Measurements from ENCODE around the gene GRB7.

GRB7 gene

DNA sequence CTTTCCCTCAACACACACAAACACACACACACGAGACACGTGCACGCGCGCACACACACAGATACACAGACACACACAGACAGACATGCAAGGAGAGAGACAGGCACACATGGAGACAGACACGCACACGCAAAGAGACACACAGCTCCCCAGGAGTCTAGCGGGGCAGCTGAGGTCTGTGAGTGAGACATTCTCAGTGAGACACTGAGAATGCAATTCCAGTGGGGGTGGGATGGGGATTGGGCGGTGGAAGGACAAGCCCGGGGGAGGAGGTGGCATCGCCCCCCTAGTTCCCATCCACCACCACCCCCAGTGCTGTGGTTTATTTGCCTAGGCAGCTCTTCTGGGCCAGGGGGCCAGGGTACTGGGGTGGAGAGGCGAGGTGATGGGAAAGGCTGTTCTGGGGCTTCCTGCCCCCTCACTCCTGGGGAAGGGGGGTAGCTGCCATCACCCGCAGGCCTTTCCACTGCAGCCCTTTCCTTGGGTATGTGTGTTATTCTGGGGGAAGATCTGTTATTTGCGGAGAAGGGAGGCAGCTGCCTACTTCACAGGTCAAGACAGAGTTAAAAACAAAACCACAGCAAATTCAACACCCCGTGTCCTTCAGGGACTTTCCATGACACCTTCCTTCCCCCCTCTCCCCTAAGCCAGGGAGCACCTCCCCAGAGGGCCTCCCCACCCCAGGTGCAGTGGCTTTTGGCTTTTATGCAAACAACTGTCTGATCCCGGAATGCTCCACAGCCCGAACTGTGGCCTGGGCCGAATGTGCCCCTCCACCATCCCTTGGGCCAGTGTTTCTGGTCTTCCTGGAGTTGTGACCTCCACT, 18.0 kb downstream of the GRB7 start:
- no peaks in the 10 kb centered on the region for H3K9me3 ChIP-seq (ENCODE audit: control extremely low read depth in 1 of 5, control insufficient read depth in 4 of 5, insufficient read depth in 2 of 5, low read depth in 1 of 5, low read length in 4 of 5)
- peaks cover 9 to 52% (median 45%) of the 10 kb centered on the region in 4 experiments for H3K4me1 ChIP-seq (ENCODE audit: control extremely low read depth in 1 of 4, control insufficient read depth in 4 of 4, insufficient read depth in 4 of 4, low read length in 3 of 4)
- H3K27ac ChIP-seq (ENCODE audit: insufficient read depth in 1 of 2, low read depth in 1 of 2, low read length in 2 of 2, poor library complexity in 1 of 2, severe bottlenecking in 2 of 2): peak overlapping the region in 1 of 2 experiments; percentile 49
- ChIA-PET CTCF (interaction anchor here (0.8 to 2.5 kb wide), 5 partner anchors 11 to 102 kb away, joined by 3 to 8 read pairs (median 4); no protein-coding TSS in a partner anchor), POLR2A (interaction anchor here (0.6 kb wide), 1 partner anchor 283 kb away, joined by 3 read pairs; no protein-coding TSS in a partner anchor)
- no peaks in the 10 kb centered on the region for H3K36me3 ChIP-seq (ENCODE audit: control insufficient read depth in 4 of 4, insufficient read depth in 4 of 4, low read length in 3 of 4)
- 34% methylated on average over 5 of the region's 18 CpGs for WGBS (ENCODE audit: insufficient coverage)
- H3K27me3 ChIP-seq (replicated peaks in 2 of 5; ENCODE audit: control insufficient read depth in 4 of 5, insufficient read depth in 5 of 5, low read length in 4 of 5): peaks cover 0 to 3% (median 0%) of the 10 kb centered on the region in 5 experiments
- H3K4me3 ChIP-seq (ENCODE audit: control insufficient read depth in 1 of 7, extremely low read depth in 1 of 7, insufficient read depth in 4 of 7, low read depth in 2 of 7, low read length in 6 of 7): peak overlapping the region in 1 of 7 experiments; percentile 31
- DNase-seq: peak; percentile 29 to 78 (median 62)

DNA sequence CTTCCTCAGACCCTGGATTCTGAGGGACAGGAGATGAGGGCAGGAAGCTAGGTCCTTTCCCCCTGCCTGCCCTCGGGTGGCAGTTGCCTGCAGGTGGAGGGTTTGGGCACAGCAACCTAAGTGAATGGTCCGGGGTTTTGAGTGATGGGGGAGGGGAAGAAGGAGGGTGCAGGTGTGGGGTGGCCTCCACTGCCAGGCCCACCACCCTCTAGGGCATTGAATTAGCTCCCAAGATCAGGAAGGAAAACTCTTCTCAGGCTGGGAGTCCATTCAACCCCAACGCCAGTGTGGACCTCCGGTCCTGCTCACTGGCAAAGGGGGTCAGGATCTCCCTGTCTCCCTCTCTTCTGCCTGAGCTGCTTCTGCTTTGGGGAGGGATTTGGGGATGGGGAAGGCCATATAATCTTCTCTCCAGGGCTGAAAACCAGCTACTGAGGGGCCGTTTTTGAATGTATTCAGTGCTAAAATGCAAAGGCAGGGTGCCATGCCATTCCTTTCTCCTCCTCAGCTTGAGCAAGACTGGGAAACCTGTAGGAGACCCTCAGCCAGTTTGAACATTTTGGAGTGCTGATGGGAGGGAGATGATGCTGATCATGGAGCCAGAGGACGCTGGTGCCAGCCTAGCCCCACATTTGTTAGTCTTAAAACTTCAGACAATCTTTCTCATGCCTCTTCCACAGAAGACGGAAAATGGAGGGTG, 18.8 kb downstream of the GRB7 start:
- H3K27me3 ChIP-seq (replicated peaks in 2 of 5; ENCODE audit: control insufficient read depth in 4 of 5, insufficient read depth in 5 of 5, low read length in 4 of 5): peaks cover 0 to 5% (median 0%) of the 10 kb centered on the region in 5 experiments
- CTCF ChIA-PET: interaction anchor here (0.8 to 2.5 kb wide), 3 partner anchors 26 to 103 kb away, joined by 3 to 8 read pairs (median 4); no protein-coding TSS in a partner anchor
- POLR2A ChIA-PET: interaction anchor here (0.8 kb wide), 1 partner anchor 280 kb away, joined by 3 read pairs; no protein-coding TSS in a partner anchor
- H3K27ac ChIP-seq (ENCODE audit: insufficient read depth in 1 of 2, low read depth in 1 of 2, low read length in 2 of 2, poor library complexity in 1 of 2, severe bottlenecking in 2 of 2): peak overlapping the region in 1 of 2 experiments; percentile 49
- H3K4me3 ChIP-seq (ENCODE audit: control insufficient read depth in 1 of 7, extremely low read depth in 1 of 7, insufficient read depth in 4 of 7, low read depth in 2 of 7, low read length in 6 of 7): peak overlapping the region in 1 of 7 experiments; percentile 31
- WGBS (ENCODE audit: insufficient coverage): 88% methylated on average over 4 of the region's 7 CpGs
- H3K9me3 ChIP-seq (ENCODE audit: control extremely low read depth in 1 of 5, control insufficient read depth in 4 of 5, insufficient read depth in 2 of 5, low read depth in 1 of 5, low read length in 4 of 5): no peaks in the 10 kb centered on the region
- H3K4me1 ChIP-seq (ENCODE audit: control extremely low read depth in 1 of 4, control insufficient read depth in 4 of 4, insufficient read depth in 4 of 4, low read length in 3 of 4): peaks cover 9 to 52% (median 45%) of the 10 kb centered on the region in 4 experiments
- no peaks in the 10 kb centered on the region for H3K36me3 ChIP-seq (ENCODE audit: control insufficient read depth in 4 of 4, insufficient read depth in 4 of 4, low read length in 3 of 4)
- no peak for DNase-seq

DNA sequence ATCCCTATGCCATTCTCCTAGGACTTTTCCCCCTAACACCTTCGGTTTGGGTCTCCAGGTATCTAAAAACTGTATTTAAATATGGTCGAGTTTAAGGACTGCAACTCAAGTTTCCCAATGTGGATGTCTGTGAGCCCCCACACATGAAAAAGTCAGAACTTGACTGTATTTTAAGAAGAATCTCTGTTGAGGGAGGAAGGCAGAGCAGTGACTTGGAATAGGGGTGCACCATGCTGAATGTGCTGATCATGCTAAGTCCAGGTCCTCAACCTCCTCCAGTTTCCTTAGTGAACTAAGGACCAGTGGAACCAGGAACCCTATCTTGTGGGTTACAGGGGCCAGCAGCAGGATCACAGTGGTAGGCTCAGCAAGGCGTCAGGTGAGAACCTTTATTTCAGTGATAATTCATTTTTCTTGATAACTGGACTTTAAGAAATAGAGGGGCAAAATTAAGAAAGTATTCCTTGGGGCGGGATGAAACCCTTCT, 19.5 kb downstream of the GRB7 start:
- H3K9me3 ChIP-seq (ENCODE audit: control extremely low read depth in 1 of 5, control insufficient read depth in 4 of 5, insufficient read depth in 2 of 5, low read depth in 1 of 5, low read length in 4 of 5): no peaks in the 10 kb centered on the region
- ChIA-PET POLR2A (interaction anchor here (0.8 kb wide), 1 partner anchor 281 kb away, joined by 3 read pairs; no protein-coding TSS in a partner anchor), CTCF (interaction anchor here (2.5 kb wide), 1 partner anchor 85 kb away, joined by 8 read pairs; no protein-coding TSS in a partner anchor)
- peaks cover 0 to 5% (median 0%) of the 10 kb centered on the region in 5 experiments for H3K27me3 ChIP-seq (replicated peaks in 2 of 5; ENCODE audit: control insufficient read depth in 4 of 5, insufficient read depth in 5 of 5, low read length in 4 of 5)
- H3K36me3 ChIP-seq (ENCODE audit: control insufficient read depth in 4 of 4, insufficient read depth in 4 of 4, low read length in 3 of 4): no peaks in the 10 kb centered on the region
- H3K4me3 ChIP-seq (ENCODE audit: control insufficient read depth in 1 of 7, extremely low read depth in 1 of 7, insufficient read depth in 4 of 7, low read depth in 2 of 7, low read length in 6 of 7): no peak overlapping the region
- no peak overlapping the region for H3K27ac ChIP-seq (ENCODE audit: insufficient read depth in 1 of 2, low read depth in 1 of 2, low read length in 2 of 2, poor library complexity in 1 of 2, severe bottlenecking in 2 of 2)
- H3K4me1 ChIP-seq (ENCODE audit: control extremely low read depth in 1 of 4, control insufficient read depth in 4 of 4, insufficient read depth in 4 of 4, low read length in 3 of 4): peaks cover 9 to 52% (median 45%) of the 10 kb centered on the region in 4 experiments
- WGBS (ENCODE audit: insufficient coverage): 100% methylated on average over 2 of the region's 4 CpGs
- DNase-seq: no peak

DNA sequence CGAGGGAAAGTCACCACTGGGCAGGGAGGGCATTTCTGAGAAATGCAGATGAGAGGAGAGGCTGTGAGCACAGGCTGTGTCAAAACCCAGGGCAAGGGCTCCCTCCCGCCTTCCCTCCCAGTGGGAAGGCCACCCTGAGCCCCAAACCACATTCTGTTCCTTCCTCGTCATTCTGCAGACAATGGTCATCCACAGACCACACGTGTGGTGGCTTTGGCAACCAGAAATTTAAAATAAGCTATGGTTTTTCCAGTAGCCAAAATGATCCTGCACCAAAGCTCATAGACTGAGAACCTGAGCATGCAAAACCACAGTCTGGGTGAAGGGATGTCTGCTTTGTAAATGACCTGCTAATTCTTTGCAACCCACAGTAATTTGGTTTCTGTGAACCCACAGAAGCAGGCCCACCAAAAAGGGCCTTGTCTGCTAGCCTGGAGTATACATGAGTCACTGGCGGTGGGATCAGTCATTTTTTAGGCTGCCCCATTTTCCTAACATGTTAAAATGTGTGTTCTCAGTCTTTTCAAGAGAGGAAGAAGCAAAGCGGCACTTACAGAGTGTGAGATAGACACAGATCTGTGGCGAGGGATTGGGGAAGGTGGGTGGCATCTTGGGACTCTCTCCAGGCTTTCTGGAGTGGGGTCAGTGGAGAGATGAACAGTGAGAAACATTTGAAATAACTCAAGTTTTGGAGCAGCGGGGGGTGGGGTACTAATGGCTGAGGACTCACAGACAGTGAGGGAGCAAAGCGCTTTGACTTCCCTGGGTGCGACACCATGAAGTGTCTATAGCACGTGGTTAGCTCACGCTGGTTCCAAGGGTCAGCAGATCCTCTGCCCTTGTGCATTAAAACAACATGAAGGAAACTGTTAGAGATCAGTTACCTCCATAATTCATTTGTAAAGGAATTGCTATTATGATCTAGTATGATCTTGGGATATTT, 20.5 kb downstream of the GRB7 start:
- Histone ChIP-seq H3K36me3 (ENCODE audit: control insufficient read depth in 4 of 4, insufficient read depth in 4 of 4, low read length in 3 of 4) (no peaks in the 10 kb centered on the region), H3K4me3 (ENCODE audit: control insufficient read depth in 1 of 7, extremely low read depth in 1 of 7, insufficient read depth in 4 of 7, low read depth in 2 of 7, low read length in 6 of 7) (no peak overlapping the region), H3K27ac (ENCODE audit: insufficient read depth in 1 of 2, low read depth in 1 of 2, low read length in 2 of 2, poor library complexity in 1 of 2, severe bottlenecking in 2 of 2) (no peak overlapping the region), H3K9me3 (ENCODE audit: control extremely low read depth in 1 of 5, control insufficient read depth in 4 of 5, insufficient read depth in 2 of 5, low read depth in 1 of 5, low read length in 4 of 5) (no peaks in the 10 kb centered on the region), H3K27me3 (replicated peaks in 2 of 5; ENCODE audit: control insufficient read depth in 4 of 5, insufficient read depth in 5 of 5, low read length in 4 of 5) (peaks cover 0 to 5% (median 0%) of the 10 kb centered on the region in 5 experiments), H3K4me1 (ENCODE audit: control extremely low read depth in 1 of 4, control insufficient read depth in 4 of 4, insufficient read depth in 4 of 4, low read length in 3 of 4) (peaks cover 9 to 49% (median 41%) of the 10 kb centered on the region in 4 experiments)
- 74% methylated on average over 8 of the region's 12 CpGs for WGBS (ENCODE audit: insufficient coverage)
- peak in 2 of 3 donors; percentile 62 to 71 for DNase-seq
- ChIA-PET POLR2A (no interaction called here), CTCF (interaction anchor here (0.6 to 1.5 kb wide), 2 partner anchors 12 to 18 kb away, joined by 3 to 4 read pairs; no protein-coding TSS in a partner anchor)

DNA sequence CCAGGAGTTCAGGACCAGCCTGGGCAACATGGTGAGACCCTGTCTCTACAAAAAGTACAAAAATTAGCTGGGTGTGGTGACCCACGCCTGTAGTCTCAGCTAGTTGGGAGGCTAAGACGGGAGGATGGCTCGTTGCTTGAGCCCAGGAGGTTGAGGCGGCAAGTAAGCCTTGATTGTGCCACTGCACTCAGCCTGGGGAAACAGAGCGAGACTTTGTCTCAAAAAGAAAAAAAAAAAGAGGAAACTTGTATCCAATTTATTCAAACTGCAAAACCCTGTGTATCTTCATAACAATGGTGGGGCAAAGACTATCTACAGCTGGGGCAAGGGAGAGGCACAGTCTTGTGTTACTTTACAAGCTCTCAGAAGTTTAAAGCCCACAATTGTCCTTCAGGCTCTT, 21.5 kb downstream of the GRB7 start:
- WGBS (ENCODE audit: insufficient coverage): 100% methylated on average over 4 of the region's 5 CpGs
- no peaks in the 10 kb centered on the region for H3K9me3 ChIP-seq (ENCODE audit: control extremely low read depth in 1 of 5, control insufficient read depth in 4 of 5, insufficient read depth in 2 of 5, low read depth in 1 of 5, low read length in 4 of 5)
- POLR2A ChIA-PET: interaction anchor here (0.6 to 0.7 kb wide), 2 partner anchors 36 to 83 kb away, joined by 3 to 10 read pairs; no protein-coding TSS in a partner anchor
- no peak for DNase-seq
- H3K4me1 ChIP-seq (ENCODE audit: control extremely low read depth in 1 of 4, control insufficient read depth in 4 of 4, insufficient read depth in 4 of 4, low read length in 3 of 4): peaks cover 9 to 40% (median 32%) of the 10 kb centered on the region in 4 experiments
- CTCF ChIA-PET: interaction anchor here (0.9 to 1.5 kb wide), 3 partner anchors 10 to 30 kb away, joined by 3 to 4 read pairs (median 3); no protein-coding TSS in a partner anchor
- no peaks in the 10 kb centered on the region for H3K36me3 ChIP-seq (ENCODE audit: control insufficient read depth in 4 of 4, insufficient read depth in 4 of 4, low read length in 3 of 4)
- no peak overlapping the region for H3K4me3 ChIP-seq (ENCODE audit: control insufficient read depth in 1 of 7, extremely low read depth in 1 of 7, insufficient read depth in 4 of 7, low read depth in 2 of 7, low read length in 6 of 7)
- peaks cover 0 to 5% (median 0%) of the 10 kb centered on the region in 5 experiments for H3K27me3 ChIP-seq (replicated peaks in 2 of 5; ENCODE audit: control insufficient read depth in 4 of 5, insufficient read depth in 5 of 5, low read length in 4 of 5)
- H3K27ac ChIP-seq (ENCODE audit: insufficient read depth in 1 of 2, low read depth in 1 of 2, low read length in 2 of 2, poor library complexity in 1 of 2, severe bottlenecking in 2 of 2): no peak overlapping the region

DNA sequence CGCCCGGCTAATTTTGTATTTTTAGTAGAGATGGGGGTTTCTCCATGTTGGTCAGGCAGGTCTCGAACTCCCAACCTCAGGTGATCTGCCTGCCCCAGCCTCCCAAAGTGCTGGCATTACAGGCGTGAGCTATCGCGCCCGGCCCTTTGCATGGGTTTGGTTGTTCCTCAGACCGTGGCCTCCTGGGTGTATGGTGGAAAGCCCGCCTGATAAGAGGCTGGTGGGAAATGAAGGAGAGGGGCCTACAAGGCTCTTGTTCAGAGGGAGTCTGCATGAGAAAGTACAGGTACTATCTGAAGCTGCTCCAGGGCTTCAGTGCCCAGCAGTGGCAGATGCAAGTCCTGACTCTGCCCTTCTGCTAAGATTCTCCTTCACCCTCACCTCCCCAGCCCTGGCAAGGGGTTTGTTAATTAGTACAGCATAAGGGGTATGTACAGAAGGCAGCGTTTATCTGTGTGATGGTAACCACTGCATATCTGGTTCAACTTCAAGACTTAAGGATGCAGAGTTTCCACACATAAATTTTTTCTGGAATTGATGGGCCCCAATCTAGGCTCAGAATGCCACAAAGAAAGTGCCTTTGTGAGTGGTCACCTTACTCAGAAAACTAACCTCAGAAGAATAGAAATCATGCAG, 24.2 kb downstream of the GRB7 start:
- DNase-seq: no peak
- 96% methylated on average over 4 of the region's 10 CpGs for WGBS (ENCODE audit: insufficient coverage)
- ChIA-PET CTCF (no interaction called here), POLR2A (no interaction called here)
- H3K36me3 ChIP-seq (ENCODE audit: control insufficient read depth in 4 of 4, insufficient read depth in 4 of 4, low read length in 3 of 4): no peaks in the 10 kb centered on the region
- H3K4me1 ChIP-seq (ENCODE audit: control extremely low read depth in 1 of 4, control insufficient read depth in 4 of 4, insufficient read depth in 4 of 4, low read length in 3 of 4): peaks cover 4 to 18% (median 11%) of the 10 kb centered on the region in 4 experiments
- H3K27me3 ChIP-seq (replicated peaks in 2 of 5; ENCODE audit: control insufficient read depth in 4 of 5, insufficient read depth in 5 of 5, low read length in 4 of 5): peaks cover 0 to 11% (median 8%) of the 10 kb centered on the region in 5 experiments
- no peaks in the 10 kb centered on the region for H3K9me3 ChIP-seq (ENCODE audit: control extremely low read depth in 1 of 5, control insufficient read depth in 4 of 5, insufficient read depth in 2 of 5, low read depth in 1 of 5, low read length in 4 of 5)
- H3K27ac ChIP-seq (ENCODE audit: insufficient read depth in 1 of 2, low read depth in 1 of 2, low read length in 2 of 2, poor library complexity in 1 of 2, severe bottlenecking in 2 of 2): no peak overlapping the region
- H3K4me3 ChIP-seq (ENCODE audit: control insufficient read depth in 1 of 7, extremely low read depth in 1 of 7, insufficient read depth in 4 of 7, low read depth in 2 of 7, low read length in 6 of 7): no peak overlapping the region

Data from common myeloid progenitor, CD34-positive (primary cell).